Cerebellar nuclear complex (tissue), 1 donor: ENCODE data around the gene UROS.

Experiments used
- DNase-seq, 2 experiments: peaks; one replicate each; lab custom pipeline; 2025; lab: John Stamatoyannopoulos, UW

The UROS gene

GRCh38 chr10:125828311-125828710 is 5.3 kb upstream of the UROS start:
- DNase-seq = no peak

DNA sequence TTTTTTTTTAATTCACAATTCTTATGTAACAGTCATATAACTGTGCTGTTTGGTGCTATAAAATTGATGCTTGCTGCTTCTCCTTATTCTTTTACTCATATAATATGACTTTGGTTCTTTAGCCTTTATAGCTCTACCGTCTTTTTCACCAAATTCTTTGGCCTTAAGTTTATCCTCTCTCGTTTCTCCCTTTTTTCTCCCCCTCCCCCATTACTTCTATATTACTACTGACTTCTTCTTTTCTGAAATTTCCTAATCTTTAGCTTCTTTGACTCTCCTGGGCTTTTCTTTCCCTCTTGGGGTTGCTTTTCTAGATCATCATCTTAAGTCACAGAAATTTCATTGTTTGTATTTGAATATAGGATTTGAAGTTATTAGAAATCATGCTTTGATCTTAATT is 4.1 kb upstream of the UROS start:
- DNase-seq = no peak

DNA sequence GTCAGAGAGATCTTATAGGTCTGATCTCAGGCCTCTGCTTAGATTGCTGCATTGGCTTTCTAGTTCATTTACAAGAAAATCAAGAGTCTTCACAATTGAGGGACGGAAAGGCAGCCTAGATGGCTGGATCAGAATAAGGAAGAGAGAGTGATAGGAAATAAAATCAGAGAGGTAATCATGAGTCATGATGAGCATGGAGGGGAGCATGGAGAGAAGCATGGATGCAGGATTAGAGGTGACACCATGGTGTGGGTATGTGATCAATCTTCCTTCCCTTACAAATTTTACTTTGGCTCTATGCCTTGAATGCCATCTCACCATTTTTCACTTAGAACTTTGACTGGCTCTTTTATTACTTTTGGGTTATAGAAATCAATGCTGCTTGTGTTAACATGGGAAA is 1.7 kb upstream of the UROS start:
- no peak for DNase-seq

DNA sequence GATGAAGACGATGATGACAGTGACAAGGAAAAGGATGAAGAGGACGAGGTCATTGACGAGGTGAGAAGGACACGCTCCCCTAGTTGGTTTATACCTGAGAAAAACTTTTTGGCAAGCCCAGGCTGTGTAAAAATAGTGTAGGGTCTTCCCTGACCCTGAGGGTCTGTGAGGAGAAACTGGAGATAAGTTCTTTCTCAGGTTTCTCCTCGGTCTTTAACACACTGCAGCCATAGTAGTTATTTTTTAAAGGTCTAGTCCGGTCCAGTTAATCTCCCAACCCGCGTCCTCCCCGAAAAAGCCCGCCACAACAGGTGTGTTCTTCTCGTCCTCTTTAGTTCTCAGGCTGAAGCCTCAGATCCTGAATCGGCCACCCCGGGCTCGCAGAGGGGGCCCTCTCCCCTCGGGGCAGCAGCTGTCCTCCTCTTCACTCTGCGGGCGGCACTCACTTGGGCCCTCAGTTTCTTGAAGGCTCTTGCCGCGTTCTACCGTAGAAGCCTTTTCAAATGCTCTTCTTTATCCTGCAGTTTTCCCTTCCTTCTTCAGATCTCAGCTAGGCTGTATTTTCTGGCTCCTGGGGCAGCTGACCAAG is 699 bp upstream of the UROS start:
- no peak for DNase-seq

DNA sequence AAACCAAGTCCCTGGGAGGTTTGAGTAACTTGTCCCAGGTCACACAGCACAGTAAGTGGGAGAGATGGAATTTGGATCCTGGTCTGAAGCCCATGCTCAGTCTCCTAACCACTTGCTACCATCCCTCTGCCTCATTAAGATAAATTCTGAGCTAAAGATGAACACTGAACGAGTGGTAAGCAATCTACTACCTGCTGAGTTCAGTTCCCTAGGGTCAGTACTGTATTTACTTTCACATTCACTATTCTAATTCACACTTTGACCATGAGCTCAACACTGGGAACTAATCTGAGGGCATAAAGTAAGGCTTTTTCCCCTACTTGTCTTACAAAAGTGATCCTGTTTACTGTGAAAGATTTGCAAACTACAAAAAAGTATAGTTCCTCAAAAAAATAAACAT is 2.4 kb downstream of the UROS start:
- DNase-seq = no peak

- DNase-seq = no peak
Observed at GRCh38 chr10:125817337-125817946, 5.6 kb downstream of the UROS start.

DNA sequence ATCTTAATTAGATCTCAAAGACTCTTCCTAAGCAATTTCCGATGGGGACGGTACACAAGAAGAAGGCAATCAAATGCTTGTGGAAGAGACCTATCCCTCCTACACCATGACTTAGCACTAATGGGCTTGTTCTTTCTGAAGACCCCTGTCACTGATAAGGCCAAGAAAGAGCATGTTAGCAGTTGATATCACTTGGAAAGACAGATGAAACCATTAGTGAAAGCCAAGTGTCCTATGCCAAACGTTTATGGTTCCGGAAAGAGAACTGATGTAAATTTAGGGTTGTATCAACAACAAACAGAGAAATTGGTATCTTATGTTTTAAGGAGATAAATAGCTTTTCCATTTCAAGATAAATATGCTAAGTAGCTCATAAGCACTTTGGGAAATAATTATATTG is 6.5 kb downstream of the UROS start:
- no peak for DNase-seq

GRCh38 chr10:125815764-125816163 is 7.3 kb downstream of the UROS start:
- no peak for DNase-seq

DNA sequence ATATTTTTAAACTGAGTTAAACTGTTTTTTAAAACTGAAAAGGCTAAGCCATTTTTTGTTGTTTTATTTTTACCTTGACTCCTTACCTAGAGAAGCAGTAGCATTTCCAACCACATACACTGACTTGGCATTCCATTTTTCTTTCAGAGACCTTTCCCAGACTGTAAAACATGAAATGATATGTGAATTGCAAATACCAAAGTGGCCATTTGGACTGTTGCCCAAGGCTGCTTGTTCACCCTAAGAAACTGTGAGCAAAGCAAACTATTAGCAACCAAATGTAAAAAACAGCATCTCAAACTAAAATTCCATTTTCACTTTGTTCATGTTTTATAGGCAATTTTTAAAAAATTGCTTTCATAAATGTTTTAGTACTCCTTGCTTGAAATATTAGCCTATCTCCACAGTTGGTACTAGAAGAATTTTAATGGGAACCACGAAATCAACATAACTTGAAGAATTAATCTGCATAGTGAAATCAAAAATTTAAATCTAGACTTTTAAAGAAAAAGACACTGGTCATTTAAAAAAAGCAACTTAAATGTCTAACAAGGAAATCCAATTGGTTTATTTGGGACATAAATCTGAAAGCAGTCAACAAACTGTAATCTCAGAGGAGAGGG is 10.8 kb downstream of the UROS start:
- no peak for DNase-seq

DNA sequence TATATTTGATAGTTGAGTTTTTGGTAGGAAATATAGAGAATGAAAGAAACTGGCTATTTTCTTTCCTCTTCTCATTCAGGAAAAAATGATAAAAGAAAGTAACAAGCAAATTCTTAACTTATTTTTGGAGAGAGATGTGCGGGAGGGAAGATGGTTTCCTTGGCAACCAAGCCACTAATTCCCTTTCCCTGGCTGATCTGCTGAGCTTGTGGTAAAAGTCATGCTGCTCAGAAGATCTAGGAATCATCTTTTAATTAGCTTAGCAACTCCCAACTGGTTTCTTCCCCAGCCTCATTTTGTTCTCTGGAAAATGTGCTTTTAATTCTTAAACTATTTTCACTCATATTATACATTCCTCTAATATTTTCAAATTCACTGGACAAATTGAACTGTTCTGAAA is 11.8 kb downstream of the UROS start:
- no peak for DNase-seq

GRCh38 chr10:125808047-125808446 is 15.0 kb downstream of the UROS start:
- DNase-seq = no peak

DNA sequence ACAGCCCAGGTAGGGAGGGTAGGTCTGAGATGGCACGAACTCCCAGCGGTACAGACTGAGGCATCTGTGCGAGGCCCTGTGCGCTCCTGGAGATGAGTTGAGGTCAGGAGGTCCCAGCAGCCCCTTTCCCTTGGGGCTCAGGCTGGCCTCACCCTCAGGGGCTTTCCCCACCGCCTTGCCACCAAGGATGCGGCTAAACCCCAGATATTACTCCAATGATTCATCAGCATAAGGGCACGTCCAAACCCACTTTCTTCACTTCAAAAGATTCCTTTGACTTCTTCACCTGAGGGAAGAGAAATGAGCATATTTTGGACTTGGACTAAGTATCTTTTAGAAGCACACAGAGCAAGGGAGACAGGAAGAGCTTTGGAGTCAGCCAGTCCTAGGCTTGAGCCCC is 20.3 kb downstream of the UROS start:
- no peak for DNase-seq

GRCh38 chr10:125802131-125802530 is 20.9 kb downstream of the UROS start:
- no peak for DNase-seq

DNA sequence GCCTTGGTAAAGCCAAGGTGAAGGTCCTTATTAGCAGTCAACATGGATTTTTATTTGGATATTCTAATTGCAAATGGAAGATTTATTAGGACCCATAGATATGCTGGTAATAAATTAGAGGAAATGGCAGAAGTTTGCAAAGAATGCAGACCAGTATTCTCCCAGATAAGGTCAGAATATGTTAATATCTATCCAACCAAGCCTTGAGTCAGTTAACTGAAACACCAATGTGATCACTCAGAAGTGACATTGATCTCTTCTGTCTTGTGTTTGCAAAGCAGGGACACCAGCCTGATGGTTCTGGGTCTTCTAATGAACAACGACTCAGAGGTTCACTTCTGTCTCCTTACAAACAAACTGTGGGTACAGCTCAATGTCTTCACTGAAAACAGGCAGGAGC is 21.5 kb downstream of the UROS start:
- DNase-seq = no peak

DNA sequence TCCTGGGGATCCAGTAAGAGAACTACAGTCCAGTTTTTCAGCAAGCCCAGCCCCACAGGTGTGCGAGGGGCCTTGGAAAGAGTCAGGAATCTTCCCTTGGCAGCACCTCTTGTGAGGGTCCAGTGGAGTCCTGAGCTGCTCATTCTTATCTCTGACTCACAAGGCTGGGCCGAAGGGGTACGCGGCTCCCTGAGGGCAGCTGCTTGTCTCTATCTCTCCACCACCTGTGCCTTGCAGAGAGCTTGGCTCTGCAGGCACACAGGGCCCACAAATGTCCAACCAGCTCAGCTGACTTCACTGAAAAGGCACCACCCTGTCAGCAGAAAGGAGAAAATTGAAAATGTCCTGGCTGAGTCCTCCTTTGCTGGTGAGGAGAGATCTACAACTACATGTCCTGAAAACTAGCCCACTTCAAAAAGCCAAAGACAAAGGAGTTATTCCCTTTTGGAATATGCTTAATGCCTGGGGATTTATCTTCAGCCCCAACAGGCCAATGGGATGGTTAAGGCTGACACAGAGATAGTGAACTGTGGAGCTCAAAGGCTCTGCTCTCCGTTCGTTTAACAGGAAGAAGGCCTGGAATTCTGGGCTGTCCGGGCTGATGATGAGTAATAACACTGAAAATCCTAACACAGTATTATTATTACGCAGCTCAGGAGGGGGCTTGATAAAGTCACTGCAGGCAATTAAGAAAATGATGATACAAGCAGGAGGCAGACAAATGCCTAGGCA is 23.4 kb downstream of the UROS start:
- no peak for DNase-seq

- no peak for DNase-seq
Observed at GRCh38 chr10:125797994-125798662, 24.9 kb downstream of the UROS start.

DNA sequence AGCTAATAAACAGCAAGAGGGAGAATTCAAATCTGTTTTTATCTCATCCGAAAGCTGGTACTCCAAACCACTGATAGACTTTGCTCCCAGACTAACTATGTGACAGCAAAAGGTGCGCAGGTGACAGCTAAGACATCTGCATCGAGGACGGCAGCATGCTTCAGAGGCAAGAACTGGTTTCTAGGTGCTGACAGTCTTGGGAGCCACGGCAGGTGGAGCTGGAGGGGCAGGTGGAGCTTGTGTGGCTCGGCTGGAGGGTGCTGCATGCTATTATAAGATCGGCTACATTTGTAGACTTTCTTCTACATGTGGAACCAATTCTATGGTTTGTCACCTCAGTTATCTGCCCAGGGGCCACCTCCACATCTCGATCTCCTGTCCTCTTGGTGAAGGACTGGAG is 25.6 kb downstream of the UROS start:
- no peak for DNase-seq

- no peak for DNase-seq
Observed at GRCh38 chr10:125795637-125796190, 27.3 kb downstream of the UROS start.

DNA sequence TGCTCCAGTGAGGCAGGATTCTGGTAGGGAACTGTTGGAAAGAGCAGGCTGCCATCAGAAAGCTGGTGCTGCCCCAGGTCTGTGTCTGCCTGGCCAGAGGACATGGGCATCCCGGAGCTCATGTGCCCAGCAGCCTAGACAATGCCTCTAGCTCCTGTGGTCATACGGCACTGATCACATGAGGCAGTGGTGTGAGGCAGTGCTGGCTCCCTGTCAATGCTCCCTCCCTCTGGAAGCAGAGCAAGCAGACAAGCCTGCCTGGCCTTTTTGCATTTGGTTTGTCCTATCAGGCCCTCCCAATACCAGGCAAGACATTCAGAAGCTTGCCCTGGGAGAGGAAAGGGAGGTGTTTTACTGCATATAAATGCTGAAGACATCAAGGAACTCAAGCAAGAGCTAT is 27.9 kb downstream of the UROS start:
- no peak for DNase-seq

GRCh38 chr10:125792342-125793300 is 30.4 kb downstream of the UROS start:
- no peak for DNase-seq
